Activated T-cell treated with anti-CD3 and anti-CD28 coated beads, Interleukin-2, amount 50 U/mL, for 4 hours (primary cell): ENCODE measurements around the gene CCDC85C. TPM values are rescaled to one million over a fixed set of nuclear protein-coding genes. Genes with fewer than 3 reads are reported as not detected.
A peak's percentile ranks its signal among the peaks of the same experiment; 100 is the strongest.

Experiments used
- ATAC-seq, 2 donors: fragments of 200-7000 bp; cut with Tn5 transposase; one replicate each; pipeline ENCODE4 v1.10.0; 2021
- DNase-seq: peaks from one replicate; pipeline ENCODE4 v3.0.0-alpha.2; 2020
- H3K27me3 Mint-ChIP-seq: one replicate; pipeline ENCODE4 v1.8.0; 2021; ENCODE audit warnings: low read depth, mixed read lengths
- H3K36me3 Mint-ChIP-seq: one replicate; pipeline ENCODE4 v1.8.0; 2022; ENCODE audit warnings: mixed read lengths; ENCODE audit not compliant: insufficient read depth
- H3K4me1 Mint-ChIP-seq: one replicate; pipeline ENCODE4 v1.8.0; 2021; ENCODE audit warnings: low read depth, mixed read lengths
- H3K4me3 Mint-ChIP-seq: one replicate; pipeline ENCODE4 v1.8.0; 2021; ENCODE audit warnings: mild to moderate bottlenecking, moderate library complexity, mixed read lengths
- H3K9me3 Mint-ChIP-seq: one replicate; pipeline ENCODE4 v1.8.0; 2021; ENCODE audit warnings: mixed read lengths
- total RNA-seq, 3 donors: library from RNA; stranded (reverse); gene quantifications; one replicate each; pipeline ENCODE4 v1.2.1, GENCODE V29; 2021

Gene CCDC85C
- total RNA-seq, 3 donors from 2014 or later = 3.8 to 11.1 (median 3.8) TPM

DNA sequence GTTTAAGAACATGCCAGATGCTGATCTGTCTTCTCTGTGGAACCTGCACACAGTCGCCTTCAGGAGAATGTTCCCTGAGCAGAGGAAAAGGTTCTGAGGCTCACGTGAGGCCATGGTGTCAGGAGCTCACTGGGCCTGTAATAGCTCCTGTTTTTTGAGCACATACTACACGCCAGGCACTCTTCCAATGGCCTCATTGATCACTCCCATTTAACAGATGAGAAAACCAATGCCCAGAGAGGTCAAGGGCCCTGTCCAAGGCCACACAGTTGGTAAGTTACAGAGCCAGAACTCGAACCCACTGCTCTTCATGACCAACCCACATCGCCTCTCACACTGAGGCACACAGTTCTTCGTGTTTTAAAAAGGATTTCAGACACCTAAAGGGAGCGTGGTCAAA lies 33.6 kb upstream of the CCDC85C start:
- no peaks in the 10 kb centered on the region for H3K9me3 Mint-ChIP-seq
- no peaks in the 10 kb centered on the region for H3K27me3 Mint-ChIP-seq
- no peaks in the 10 kb centered on the region for H3K4me1 Mint-ChIP-seq
- ATAC-seq (no peak), DNase-seq (no peak)
- H3K36me3 Mint-ChIP-seq = no peaks in the 10 kb centered on the region
- no peak overlapping the region for H3K4me3 Mint-ChIP-seq

- no peaks in the 10 kb centered on the region for H3K4me1 Mint-ChIP-seq
- H3K27me3 Mint-ChIP-seq = no peaks in the 10 kb centered on the region
- no peaks in the 10 kb centered on the region for H3K9me3 Mint-ChIP-seq
- no peaks in the 10 kb centered on the region for H3K36me3 Mint-ChIP-seq
- DNase-seq (no peak), ATAC-seq (no peak)
- no peak overlapping the region for H3K4me3 Mint-ChIP-seq
Observed at GRCh38 chr14:99636487-99636886, 32.5 kb upstream of the CCDC85C start.

GRCh38 chr14:99635116-99635515 lies 31.1 kb upstream of the CCDC85C start:
- no peak for ATAC-seq

DNA sequence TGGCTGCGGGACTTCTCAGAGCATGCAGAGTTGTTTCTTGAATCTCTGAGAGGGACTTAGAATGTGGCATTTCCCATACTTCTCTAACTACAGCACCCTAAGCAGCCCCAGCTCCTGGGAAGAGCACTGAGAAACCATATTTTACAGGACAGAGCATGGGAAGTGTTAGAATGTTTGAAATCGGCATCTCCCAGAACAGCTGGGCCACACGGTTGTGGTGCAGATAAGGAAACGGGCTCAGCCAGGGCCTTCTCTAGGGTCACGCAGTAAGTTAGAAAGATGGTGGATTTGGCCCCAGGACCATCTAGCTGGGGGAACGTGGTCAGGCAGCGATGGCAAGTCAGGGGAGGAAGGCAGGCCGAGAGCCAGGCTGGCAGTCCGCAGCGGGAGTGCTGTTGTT lies 30.4 kb upstream of the CCDC85C start:
- no peaks in the 10 kb centered on the region for H3K4me1 Mint-ChIP-seq
- H3K4me3 Mint-ChIP-seq = no peak overlapping the region
- no peaks in the 10 kb centered on the region for H3K9me3 Mint-ChIP-seq
- DNase-seq = no peak
- peaks cover 2% of the 10 kb centered on the region for H3K27me3 Mint-ChIP-seq
- no peaks in the 10 kb centered on the region for H3K36me3 Mint-ChIP-seq
- no peak for ATAC-seq

More at GRCh38 chr14:99635116-99635515, 31.1 kb upstream of the CCDC85C start:
- Mint-ChIP-seq H3K27me3 (peaks cover 2% of the 10 kb centered on the region), H3K9me3 (no peaks in the 10 kb centered on the region), H3K4me1 (no peaks in the 10 kb centered on the region), H3K4me3 (no peak overlapping the region), H3K36me3 (no peaks in the 10 kb centered on the region)
- no peak for DNase-seq

- DNase-seq = no peak
- H3K4me3 Mint-ChIP-seq = no peak overlapping the region
- peaks cover 4% of the 10 kb centered on the region for H3K27me3 Mint-ChIP-seq
- H3K9me3 Mint-ChIP-seq = no peaks in the 10 kb centered on the region
- no peaks in the 10 kb centered on the region for H3K36me3 Mint-ChIP-seq
- ATAC-seq = no peak
- peaks cover 2% of the 10 kb centered on the region for H3K4me1 Mint-ChIP-seq
Observed at GRCh38 chr14:99633918-99634317, 29.9 kb upstream of the CCDC85C start.

- Mint-ChIP-seq H3K4me3 (no peak overlapping the region), H3K4me1 (peaks cover 5% of the 10 kb centered on the region), H3K27me3 (peaks cover 5% of the 10 kb centered on the region), H3K36me3 (no peaks in the 10 kb centered on the region), H3K9me3 (no peaks in the 10 kb centered on the region)
- ATAC-seq = no peak
- no peak for DNase-seq
Observed at GRCh38 chr14:99633141-99633540, 29.1 kb upstream of the CCDC85C start.

DNA sequence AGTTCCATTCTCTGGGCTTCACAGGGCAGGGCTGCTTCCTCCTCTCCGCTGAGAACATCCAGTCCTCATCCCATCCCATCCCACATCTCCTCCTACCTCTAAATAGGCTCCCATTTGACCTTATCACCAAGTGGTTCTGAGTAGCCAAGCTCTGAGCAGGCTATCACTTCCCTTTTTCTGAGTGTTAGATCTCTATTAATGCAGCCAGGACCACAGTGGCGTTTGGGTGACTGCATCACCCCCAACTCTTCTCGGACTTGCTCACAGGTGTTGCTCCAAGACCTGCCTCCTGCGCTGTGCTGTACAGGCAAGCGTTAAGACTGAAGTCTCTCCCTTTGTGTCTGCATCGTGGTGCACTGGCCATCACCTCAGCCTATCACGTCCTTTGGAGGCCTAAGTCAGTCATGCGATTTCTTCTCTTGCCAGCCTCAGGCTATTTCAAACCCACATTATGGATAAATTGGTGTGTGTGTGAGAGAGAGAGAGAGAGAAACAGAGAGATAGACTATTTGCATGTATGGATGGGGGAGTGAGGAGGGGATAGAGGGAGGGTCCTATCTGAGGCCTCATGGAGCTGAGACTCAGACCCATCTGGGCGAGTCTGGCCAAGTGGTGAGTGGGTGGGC lies 28.5 kb upstream of the CCDC85C start:
- Mint-ChIP-seq H3K4me1 (peaks cover 5% of the 10 kb centered on the region), H3K9me3 (no peaks in the 10 kb centered on the region), H3K4me3 (no peak overlapping the region), H3K27me3 (peaks cover 8% of the 10 kb centered on the region), H3K36me3 (no peaks in the 10 kb centered on the region)
- ATAC-seq (no peak), DNase-seq (no peak)

DNA sequence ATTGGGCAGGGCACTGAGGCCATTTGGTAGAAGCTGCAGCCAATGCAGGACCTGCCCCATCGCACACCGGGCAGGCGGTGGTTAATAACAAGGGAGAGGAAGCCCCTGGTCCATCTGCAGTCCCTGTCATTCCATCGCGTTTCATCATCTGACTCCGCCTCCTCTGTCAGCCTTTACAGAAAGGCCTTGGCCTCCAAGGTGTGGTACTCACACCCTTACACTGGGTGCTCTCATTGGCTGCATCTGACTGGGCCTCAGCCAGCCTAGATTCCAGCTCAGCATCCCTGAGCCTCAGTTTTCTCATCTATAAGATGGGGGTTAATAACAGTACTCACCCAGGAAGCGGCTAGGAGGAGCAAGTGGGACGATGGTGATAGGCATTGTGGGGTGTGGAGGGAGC lies 26.2 kb upstream of the CCDC85C start:
- H3K9me3 Mint-ChIP-seq = no peaks in the 10 kb centered on the region
- ATAC-seq (no peak), DNase-seq (no peak)
- H3K36me3 Mint-ChIP-seq = no peaks in the 10 kb centered on the region
- no peak overlapping the region for H3K4me3 Mint-ChIP-seq
- peaks cover 5% of the 10 kb centered on the region for H3K4me1 Mint-ChIP-seq
- peaks cover 15% of the 10 kb centered on the region for H3K27me3 Mint-ChIP-seq

- Mint-ChIP-seq H3K4me1 (peaks cover 5% of the 10 kb centered on the region), H3K4me3 (no peak overlapping the region), H3K36me3 (no peaks in the 10 kb centered on the region), H3K9me3 (no peaks in the 10 kb centered on the region), H3K27me3 (peaks cover 21% of the 10 kb centered on the region)
- ATAC-seq (peak; percentile 83 to 90), DNase-seq (peak; percentile 51)
Observed at GRCh38 chr14:99628887-99629618, 25.0 kb upstream of the CCDC85C start.

- H3K9me3 Mint-ChIP-seq = no peaks in the 10 kb centered on the region
- no peak for DNase-seq
- peaks cover 27% of the 10 kb centered on the region for H3K27me3 Mint-ChIP-seq
- H3K4me1 Mint-ChIP-seq = peaks cover 5% of the 10 kb centered on the region
- ATAC-seq = no peak
- no peak overlapping the region for H3K4me3 Mint-ChIP-seq
- no peaks in the 10 kb centered on the region for H3K36me3 Mint-ChIP-seq
Observed at GRCh38 chr14:99627510-99628381, 23.7 kb upstream of the CCDC85C start.

- peaks cover 5% of the 10 kb centered on the region for H3K4me1 Mint-ChIP-seq
- no peaks in the 10 kb centered on the region for H3K9me3 Mint-ChIP-seq
- ATAC-seq (no peak), DNase-seq (no peak)
- H3K4me3 Mint-ChIP-seq = no peak overlapping the region
- peaks cover 34% of the 10 kb centered on the region for H3K27me3 Mint-ChIP-seq
- H3K36me3 Mint-ChIP-seq = no peaks in the 10 kb centered on the region
Observed at GRCh38 chr14:99627100-99627499, 23.1 kb upstream of the CCDC85C start.

- ATAC-seq (no peak), DNase-seq (no peak)
- peaks cover 5% of the 10 kb centered on the region for H3K4me1 Mint-ChIP-seq
- peaks cover 36% of the 10 kb centered on the region for H3K27me3 Mint-ChIP-seq
- no peak overlapping the region for H3K4me3 Mint-ChIP-seq
- H3K36me3 Mint-ChIP-seq = no peaks in the 10 kb centered on the region
- H3K9me3 Mint-ChIP-seq = no peaks in the 10 kb centered on the region
Observed at GRCh38 chr14:99626041-99626648, 22.1 kb upstream of the CCDC85C start.

- peaks cover 36% of the 10 kb centered on the region for H3K27me3 Mint-ChIP-seq
- H3K4me3 Mint-ChIP-seq = no peak overlapping the region
- ATAC-seq (no peak), DNase-seq (no peak)
- no peaks in the 10 kb centered on the region for H3K36me3 Mint-ChIP-seq
- peaks cover 5% of the 10 kb centered on the region for H3K4me1 Mint-ChIP-seq
- H3K9me3 Mint-ChIP-seq = no peaks in the 10 kb centered on the region
Observed at GRCh38 chr14:99625476-99625875, 21.5 kb upstream of the CCDC85C start.

- Mint-ChIP-seq H3K27me3 (peaks cover 34% of the 10 kb centered on the region), H3K36me3 (no peaks in the 10 kb centered on the region), H3K4me1 (peaks cover 5% of the 10 kb centered on the region)
Observed at GRCh38 chr14:99624971-99625370, 21.0 kb upstream of the CCDC85C start.

More at GRCh38 chr14:99624971-99625370, 21.0 kb upstream of the CCDC85C start:
- Mint-ChIP-seq H3K9me3 (no peaks in the 10 kb centered on the region), H3K4me3 (no peak overlapping the region)
- ATAC-seq (no peak), DNase-seq (no peak)
